A549 (cell line): ENCODE results near the gene HPCAL1. TPM values are rescaled to one million over a fixed set of nuclear protein-coding genes. Genes with fewer than 3 reads are reported as not detected.

ENCODE experiments used
- CBX2 ChIP-seq: fragments of 200-600 bp; sonication (generic); IDR thresholded peaks from 2 replicates; pipeline ENCODE4 v1.6.1; 2016; ENCODE audit warnings: low read depth, mild to moderate bottlenecking, borderline replicate concordance
- ESRRA ChIP-seq: fragments of 150-350 bp; IDR thresholded peaks from 2 replicates; pipeline ENCODE4 v1.6.1; 2014; ENCODE audit warnings: mild to moderate bottlenecking, low read length, borderline replicate concordance
- FOSB ChIP-seq: fragments of 250-450 bp; sonication (Bioruptor Pico); IDR thresholded peaks from 2 replicates; pipeline ENCODE4 v1.5.0; 2020; ENCODE audit warnings: mild to moderate bottlenecking, moderate library complexity
- FOSL2 ChIP-seq, 2 experiments: fragments of 450-650 bp in 1 of 2; fragments of >200 bp in 1 of 2; sonication (Bioruptor Twin) in 1 of 2; formaldehyde crosslinking; IDR thresholded peaks; 2 replicates each; pipeline versions ENCODE4 v1.5.0 to v1.6.1; 2016 to 2020; ENCODE audit warnings: mild to moderate bottlenecking in 1 of 2, moderate library complexity in 1 of 2
- HDAC2 ChIP-seq: fragments of 200-600 bp; sonication (generic); IDR thresholded peaks from 2 replicates; pipeline ENCODE4 v1.6.1; 2016
- HEYL ChIP-seq: fragments of 250-450 bp; sonication (Bioruptor Pico); IDR thresholded peaks from 2 replicates; pipeline ENCODE4 v1.8.0; 2021; ENCODE audit warnings: mild to moderate bottlenecking, moderate library complexity
- HOXB13 ChIP-seq: fragments of 250-450 bp; sonication (Bioruptor Pico); IDR thresholded peaks from 2 replicates; pipeline ENCODE4 v1.5.0; 2020; ENCODE audit warnings: low read depth, mild to moderate bottlenecking, moderate library complexity
- HOXB5 ChIP-seq: fragments of 250-450 bp; sonication (Bioruptor Pico); IDR thresholded peaks from 2 replicates; pipeline ENCODE4 v1.5.0; 2020; ENCODE audit warnings: mild to moderate bottlenecking, moderate library complexity
- MYC ChIP-seq: IDR thresholded peaks from 2 replicates; pipeline ENCODE4 v1.6.1; 2012; ENCODE audit warnings: mild to moderate bottlenecking, inconsistent platforms, low read length, improper control_type of control experiment, borderline replicate concordance
- NFE2L2 ChIP-seq: fragments of 150-350 bp; conservative IDR thresholded peaks from 2 replicates; pipeline ENCODE4 v1.6.1; 2014; ENCODE audit warnings: low read length
- NPAS2 ChIP-seq: fragments of 250-450 bp; sonication (Bioruptor Pico); IDR thresholded peaks from 2 replicates; pipeline ENCODE4 v1.8.0; 2022; ENCODE audit warnings: mild to moderate bottlenecking, moderate library complexity, borderline replicate concordance
- NR3C1 ChIP-seq: fragments of >200 bp; sonication (Bioruptor Twin); formaldehyde crosslinking; IDR thresholded peaks from 3 replicates; pipeline ENCODE4 v1.6.1; 2017
- PHF8 ChIP-seq: fragments of 200-600 bp; sonication (generic); IDR thresholded peaks from 2 replicates; pipeline ENCODE4 v1.6.1; 2016; ENCODE audit warnings: low read depth, mild to moderate bottlenecking, antibody characterized with exemption, moderate library complexity, borderline replicate concordance
- POLR2A ChIP-seq: IDR thresholded peaks from 2 replicates; pipeline ENCODE4 v1.6.1; 2012; ENCODE audit warnings: mild to moderate bottlenecking, low read length
- POLR2AphosphoS2 ChIP-seq: conservative IDR thresholded peaks from 2 replicates; pipeline ENCODE4 v1.6.1; 2012; ENCODE audit warnings: low read length, improper control_type of control experiment, inconsistent platforms
- RNF2 ChIP-seq: fragments of 200-600 bp; sonication (generic); IDR thresholded peaks from 2 replicates; pipeline ENCODE4 v1.6.1; 2016; ENCODE audit warnings: low read depth, mild to moderate bottlenecking, antibody characterized with exemption, moderate library complexity, borderline replicate concordance
- SMC3 ChIP-seq: fragments of >200 bp; sonication (Bioruptor Twin); formaldehyde crosslinking; IDR thresholded peaks from 3 replicates; pipeline ENCODE4 v1.6.1; 2018; ENCODE audit warnings: inconsistent platforms
- SREBF2 ChIP-seq: fragments of 450-650 bp; IDR thresholded peaks from 2 replicates; pipeline ENCODE4 v1.6.1; 2014; ENCODE audit warnings: mild to moderate bottlenecking, moderate library complexity
- TFCP2L1 ChIP-seq: fragments of 250-450 bp; sonication (Bioruptor Pico); IDR thresholded peaks from 2 replicates; pipeline ENCODE4 v1.5.0; 2021; ENCODE audit warnings: mild to moderate bottlenecking
- TP53 ChIP-seq: fragments of 250-450 bp; sonication (Bioruptor Pico); IDR thresholded peaks from 2 replicates; pipeline ENCODE4 v1.5.0; 2021; ENCODE audit warnings: mild to moderate bottlenecking, moderate library complexity
- ZSCAN20 ChIP-seq: fragments of 250-450 bp; sonication (Bioruptor Pico); IDR thresholded peaks from 2 replicates; pipeline ENCODE4 v1.8.0; 2022; ENCODE audit warnings: mild to moderate bottlenecking, moderate library complexity
- polyA plus RNA-seq, 4 experiments: library from polyadenylated mRNA; depleted of rRNA in 3 of 4; stranded (reverse); fragments of >200 nt; fragmentation: RNase III in 1 of 4; extraction: RNeasy Plus Mini Kit Qiagen cat#74134 plus additional on column Dnase treatment in 1 of 4; gene quantifications; 2 replicates in 3 of 4; 3 replicates in 1 of 4; pipeline ENCODE4 v1.2.3, GENCODE V29; 2011 to 2017
- TF ChIP-seq, protein P1 (sequence below): fragments of 450-650 bp; IDR thresholded peaks from 2 replicates; pipeline ENCODE4 v1.6.1; 2014; ENCODE audit warnings: antibody characterized with exemption
- TF ChIP-seq, protein P2 (sequence below): fragments of 250-450 bp; sonication (Bioruptor Pico); IDR thresholded peaks from 2 replicates; pipeline ENCODE4 v1.5.0; 2020; ENCODE audit warnings: low read depth, mild to moderate bottlenecking, moderate library complexity
- TF ChIP-seq, protein P3 (sequence below): IDR thresholded peaks from 2 replicates; pipeline ENCODE4 v1.6.1; 2012; ENCODE audit warnings: low read depth, borderline replicate concordance
- TF ChIP-seq, protein P4 (sequence below): IDR thresholded peaks from 2 replicates; pipeline ENCODE4 v1.6.1; 2012
- TF ChIP-seq, protein P5 (sequence below): IDR thresholded peaks from 2 replicates; pipeline ENCODE4 v1.6.1; 2012

The HPCAL1 gene
- polyA plus RNA-seq, 2 of the 4 experiments (the other 2 are of a cell fraction), result 44.4 to 66.4 TPM

DNA sequence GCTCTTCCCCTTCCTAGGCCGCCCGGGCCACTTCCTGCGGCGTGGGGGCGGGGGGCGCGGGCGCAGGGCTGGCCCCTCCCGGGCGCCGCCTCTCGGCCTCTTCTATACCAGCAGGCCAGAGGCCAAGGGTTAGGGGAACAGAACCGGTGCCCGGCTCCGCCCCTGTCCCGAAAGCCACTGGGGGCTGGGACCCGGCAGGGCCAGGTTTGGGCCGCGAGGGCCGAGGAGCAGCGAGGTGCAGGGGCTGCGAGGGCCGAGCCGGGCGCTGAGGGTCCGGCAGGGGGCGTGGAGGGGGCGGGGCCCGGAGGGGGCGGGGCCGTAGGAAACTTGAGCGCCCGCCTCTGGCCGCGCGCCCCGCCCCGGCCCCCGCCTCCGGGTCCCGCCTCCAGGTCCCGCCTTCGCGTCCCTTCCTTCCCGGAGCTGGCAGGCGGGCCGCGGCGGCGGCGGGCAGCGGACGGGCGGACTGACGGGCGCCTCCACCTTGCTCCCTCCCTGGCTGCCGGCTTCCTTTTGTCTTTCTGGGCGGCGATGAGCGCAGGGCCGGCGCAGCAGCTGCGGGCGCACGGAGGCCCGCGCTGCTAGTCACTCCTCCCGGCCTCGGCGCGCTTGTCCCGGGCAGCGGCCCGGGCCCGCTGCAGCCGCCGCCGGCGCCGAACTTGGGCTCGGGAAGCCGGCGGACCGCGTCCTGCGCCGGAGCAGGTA is at the start of gene HPCAL1 (continued):
- TF ChIP-seq RNF2 (no peak), NFE2L2 (no peak), TFCP2L1 (CRISPR knock-in tag) (no peak), SREBF2 (no peak), CBX2 (no peak), SMC3 (peak; percentile 92), NPAS2 (CRISPR knock-in tag) (no peak), MYC (no peak; the same call in 1 of the 2 replicates), HEYL (CRISPR knock-in tag) (no peak), POLR2A (peak; percentile 91), HDAC2 (no peak), FOSB (CRISPR knock-in tag) (no peak), POLR2AphosphoS2 (no peak), FOSL2 (IDR thresholded peaks at IDR 0.05) (no peak), FOSL2 (CRISPR knock-in tag; IDR thresholded peaks at IDR 0.05) (no peak), NR3C1 (no peak), ESRRA (no peak), TP53 (CRISPR knock-in tag) (no peak), ZSCAN20 (CRISPR knock-in tag) (no peak), PHF8 (peak; percentile 66; the same call in 1 of the 2 replicates), HOXB13 (CRISPR knock-in tag) (no peak), HOXB5 (CRISPR knock-in tag) (no peak)
- TF ChIP-seq, protein P1, sequence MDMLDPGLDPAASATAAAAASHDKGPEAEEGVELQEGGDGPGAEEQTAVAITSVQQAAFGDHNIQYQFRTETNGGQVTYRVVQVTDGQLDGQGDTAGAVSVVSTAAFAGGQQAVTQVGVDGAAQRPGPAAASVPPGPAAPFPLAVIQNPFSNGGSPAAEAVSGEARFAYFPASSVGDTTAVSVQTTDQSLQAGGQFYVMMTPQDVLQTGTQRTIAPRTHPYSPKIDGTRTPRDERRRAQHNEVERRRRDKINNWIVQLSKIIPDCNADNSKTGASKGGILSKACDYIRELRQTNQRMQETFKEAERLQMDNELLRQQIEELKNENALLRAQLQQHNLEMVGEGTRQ, result no peak
- TF ChIP-seq, protein P2, sequence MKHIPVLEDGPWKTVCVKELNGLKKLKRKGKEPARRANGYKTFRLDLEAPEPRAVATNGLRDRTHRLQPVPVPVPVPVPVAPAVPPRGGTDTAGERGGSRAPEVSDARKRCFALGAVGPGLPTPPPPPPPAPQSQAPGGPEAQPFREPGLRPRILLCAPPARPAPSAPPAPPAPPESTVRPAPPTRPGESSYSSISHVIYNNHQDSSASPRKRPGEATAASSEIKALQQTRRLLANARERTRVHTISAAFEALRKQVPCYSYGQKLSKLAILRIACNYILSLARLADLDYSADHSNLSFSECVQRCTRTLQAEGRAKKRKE (CRISPR knock-in tag), result no peak
- TF ChIP-seq, protein P3, sequence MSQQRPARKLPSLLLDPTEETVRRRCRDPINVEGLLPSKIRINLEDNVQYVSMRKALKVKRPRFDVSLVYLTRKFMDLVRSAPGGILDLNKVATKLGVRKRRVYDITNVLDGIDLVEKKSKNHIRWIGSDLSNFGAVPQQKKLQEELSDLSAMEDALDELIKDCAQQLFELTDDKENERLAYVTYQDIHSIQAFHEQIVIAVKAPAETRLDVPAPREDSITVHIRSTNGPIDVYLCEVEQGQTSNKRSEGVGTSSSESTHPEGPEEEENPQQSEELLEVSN, result no peak
- TF ChIP-seq, protein P4, sequence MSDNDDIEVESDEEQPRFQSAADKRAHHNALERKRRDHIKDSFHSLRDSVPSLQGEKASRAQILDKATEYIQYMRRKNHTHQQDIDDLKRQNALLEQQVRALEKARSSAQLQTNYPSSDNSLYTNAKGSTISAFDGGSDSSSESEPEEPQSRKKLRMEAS, result peak; percentile 62; the same call in 1 of the 2 replicates
- TF ChIP-seq, protein P5, sequence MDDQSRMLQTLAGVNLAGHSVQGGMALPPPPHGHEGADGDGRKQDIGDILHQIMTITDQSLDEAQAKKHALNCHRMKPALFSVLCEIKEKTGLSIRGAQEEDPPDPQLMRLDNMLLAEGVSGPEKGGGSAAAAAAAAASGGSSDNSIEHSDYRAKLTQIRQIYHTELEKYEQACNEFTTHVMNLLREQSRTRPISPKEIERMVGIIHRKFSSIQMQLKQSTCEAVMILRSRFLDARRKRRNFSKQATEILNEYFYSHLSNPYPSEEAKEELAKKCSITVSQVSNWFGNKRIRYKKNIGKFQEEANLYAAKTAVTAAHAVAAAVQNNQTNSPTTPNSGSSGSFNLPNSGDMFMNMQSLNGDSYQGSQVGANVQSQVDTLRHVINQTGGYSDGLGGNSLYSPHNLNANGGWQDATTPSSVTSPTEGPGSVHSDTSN, result no peak
- TF ChIP-seq, all 56 proteins: peak for 10
